K562 (cell line): ENCODE measurements around the gene CPTP. TPM values are rescaled to one million over a fixed set of nuclear protein-coding genes. Genes with fewer than 3 reads are reported as not detected.

Source experiments
- ARID2 ChIP-seq: fragments of 450-650 bp; IDR thresholded peaks from 2 replicates; pipeline ENCODE4 v1.6.1; 2017; ENCODE audit warnings: antibody characterized with exemption, mild to moderate bottlenecking
- BMI1 ChIP-seq: fragments of 150-350 bp; IDR thresholded peaks from 2 replicates; pipeline ENCODE4 v1.6.1; 2014; ENCODE audit warnings: low read length
- BRD9 ChIP-seq: fragments of 450-650 bp; IDR thresholded peaks from 2 replicates; pipeline ENCODE4 v1.6.1; 2018; ENCODE audit warnings: low read depth; ENCODE audit not compliant: partially characterized antibody
- GABPB2 ChIP-seq: fragments of 250-450 bp; sonication (Bioruptor Pico); conservative IDR thresholded peaks from 2 replicates; pipeline ENCODE4 v1.5.1; 2021; ENCODE audit warnings: mild to moderate bottlenecking
- GMEB1 ChIP-seq: fragments of 250-450 bp; sonication (Bioruptor Pico); IDR thresholded peaks from 2 replicates; pipeline ENCODE4 v1.4.0; 2020; ENCODE audit warnings: mild to moderate bottlenecking
- ILF3 ChIP-seq: fragments of 450-650 bp; IDR thresholded peaks from 2 replicates; pipeline ENCODE4 v1.6.1; 2018; ENCODE audit warnings: antibody characterized with exemption, mild to moderate bottlenecking, moderate library complexity, borderline replicate concordance
- MEF2D ChIP-seq: conservative IDR thresholded peaks from 2 replicates; pipeline ENCODE4 v1.6.1; 2016; ENCODE audit warnings: low read depth, missing genetic modification characterization, missing compliant biosample characterization
- MNT ChIP-seq, 2 experiments: fragments of 450-650 bp; conservative IDR thresholded peaks; 2 replicates each; pipeline ENCODE4 v1.6.1; 2017; ENCODE audit warnings: mild to moderate bottlenecking in 2 of 2, moderate library complexity in 2 of 2
- PREB ChIP-seq: sonication (generic); formaldehyde crosslinking; IDR thresholded peaks from 2 replicates; pipeline ENCODE4 v1.8.1; 2023; ENCODE audit warnings: mild to moderate bottlenecking, missing genetic modification reagents
- ZBTB43 ChIP-seq: sonication (generic); formaldehyde crosslinking; IDR thresholded peaks from 2 replicates; pipeline ENCODE4 v1.8.0; 2023; ENCODE audit warnings: mild to moderate bottlenecking, missing genetic modification reagents
- ZC3H11A ChIP-seq: IDR thresholded peaks from 2 replicates; pipeline ENCODE4 v1.6.1; 2012; ENCODE audit warnings: low read depth, low read length, improper control_type of control experiment
- ZNF133 ChIP-seq: fragments of 250-450 bp; sonication (Bioruptor Pico); IDR thresholded peaks from 2 replicates; pipeline ENCODE4 v1.4.0; 2020; ENCODE audit warnings: mild to moderate bottlenecking
- ZNF780A ChIP-seq: fragments of 250-450 bp; sonication (Bioruptor Pico); IDR thresholded peaks from 2 replicates; pipeline ENCODE4 v1.5.0; 2021; ENCODE audit warnings: mild to moderate bottlenecking
- ZZZ3 ChIP-seq: fragments of 450-650 bp; IDR thresholded peaks from 2 replicates; pipeline ENCODE4 v1.6.1; 2016; ENCODE audit warnings: antibody characterized with exemption, mild to moderate bottlenecking, moderate library complexity
- polyA plus RNA-seq, 8 experiments: library from polyadenylated mRNA; depleted of rRNA in 4 of 8; stranded (reverse) in 5 of 8; unstranded in 3 of 8; fragments of >200 nt; fragmentation: Nextera tagmentation in 2 of 8; fragmentation: Illumina TruSeq in 1 of 8; extraction: Ambion mirVana in 2 of 8; extraction: Trizol in 1 of 8; gene quantifications; 2 replicates each; pipeline versions ENCODE4 v1.2.1 to v1.2.3, GENCODE V29; 2011 to 2014; ENCODE audit warnings: inconsistent platforms in 1 of 8, missing spikeins in 1 of 8
- total RNA-seq, 7 experiments: library from RNA; depleted of rRNA in 6 of 7; stranded (reverse); fragments of >200 nt in 6 of 7; fragmentation: Illumina TruSeq in 2 of 7; extraction: Trizol in 2 of 7; gene quantifications; 2 replicates each; pipeline versions ENCODE4 v1.2.1 to v1.2.3, GENCODE V29; 2011 to 2021; ENCODE audit warnings: low replicate concordance in 1 of 7
- TF ChIP-seq, protein P1 (sequence below): fragments of 450-650 bp; conservative IDR thresholded peaks from 2 replicates; pipeline ENCODE4 v1.6.1; 2016; ENCODE audit warnings: missing genetic modification characterization, low read depth, mild to moderate bottlenecking, control low read depth, missing compliant biosample characterization
- TF ChIP-seq, protein P2 (sequence below): IDR thresholded peaks from 2 replicates; pipeline ENCODE4 v1.6.1; 2011; ENCODE audit not compliant: insufficient read length; ENCODE audit errors: extremely low read depth

CPTP gene
- total and polyA plus RNA-seq, 9 of the 15 experiments (the other 6 are each of a cell fraction or from before 2014, with no cell fraction given): 0.11 to 25.8 (median 3.5) TPM

DNA sequence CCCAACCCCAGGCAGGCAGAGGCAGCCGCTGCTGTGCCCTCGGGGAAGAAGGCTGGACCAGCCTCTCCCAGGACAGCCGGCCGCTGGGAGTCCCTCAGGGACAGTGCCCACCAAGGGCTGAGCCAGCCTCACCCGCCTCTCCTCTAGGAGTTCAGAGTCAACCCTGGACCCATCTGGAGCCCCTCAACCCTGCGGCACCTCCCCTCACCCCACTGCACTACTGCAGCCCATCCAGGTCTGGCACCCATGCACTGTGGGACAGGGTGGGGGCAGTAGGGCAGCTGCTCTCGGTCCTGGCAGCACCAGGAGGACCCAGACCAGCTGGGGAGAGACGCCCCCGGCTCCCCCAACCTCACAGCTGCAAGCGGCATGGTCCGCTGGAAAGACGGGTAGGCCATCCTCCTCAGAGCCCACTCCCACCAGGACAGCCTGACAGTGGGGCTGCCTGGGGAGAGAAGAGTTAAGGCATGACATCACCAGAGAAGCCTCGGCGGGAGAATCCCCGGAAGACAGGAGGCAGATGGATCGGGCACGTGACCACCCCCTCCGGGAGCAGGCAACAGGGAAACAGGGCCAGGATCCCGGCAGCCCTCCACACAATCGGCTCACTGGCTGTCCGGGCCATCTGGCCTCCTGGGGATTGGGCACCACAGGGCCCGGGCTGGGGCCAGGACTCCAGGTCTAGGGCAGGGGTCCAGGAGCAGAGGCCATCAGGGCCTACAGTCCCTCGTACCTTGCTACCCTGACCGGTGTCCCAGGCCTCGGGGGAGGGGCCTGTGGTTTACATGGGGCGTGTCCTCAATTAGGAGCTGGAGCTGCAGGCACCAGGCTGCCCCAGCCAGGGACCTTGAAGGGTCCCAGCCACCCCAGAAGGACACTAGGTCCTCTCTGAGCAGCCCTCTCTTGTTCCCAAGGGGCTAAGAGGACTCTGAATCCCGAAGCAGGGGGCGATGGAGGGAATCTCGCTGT lies 20.0 kb upstream of the CPTP start (continued):
- TF ChIP-seq GMEB1 (CRISPR knock-in tag): no peak
- no peak for TF ChIP-seq ZC3H11A
- no peak for TF ChIP-seq BRD9
- TF ChIP-seq MEF2D (tag): no peak
- no peak for TF ChIP-seq ILF3
- TF ChIP-seq, protein P1, sequence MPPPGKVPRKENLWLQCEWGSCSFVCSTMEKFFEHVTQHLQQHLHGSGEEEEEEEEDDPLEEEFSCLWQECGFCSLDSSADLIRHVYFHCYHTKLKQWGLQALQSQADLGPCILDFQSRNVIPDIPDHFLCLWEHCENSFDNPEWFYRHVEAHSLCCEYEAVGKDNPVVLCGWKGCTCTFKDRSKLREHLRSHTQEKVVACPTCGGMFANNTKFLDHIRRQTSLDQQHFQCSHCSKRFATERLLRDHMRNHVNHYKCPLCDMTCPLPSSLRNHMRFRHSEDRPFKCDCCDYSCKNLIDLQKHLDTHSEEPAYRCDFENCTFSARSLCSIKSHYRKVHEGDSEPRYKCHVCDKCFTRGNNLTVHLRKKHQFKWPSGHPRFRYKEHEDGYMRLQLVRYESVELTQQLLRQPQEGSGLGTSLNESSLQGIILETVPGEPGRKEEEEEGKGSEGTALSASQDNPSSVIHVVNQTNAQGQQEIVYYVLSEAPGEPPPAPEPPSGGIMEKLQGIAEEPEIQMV: no peak
- TF ChIP-seq ZZZ3: no peak
- peak; percentile 10; the same call in 1 of the 2 replicates for TF ChIP-seq ZNF133 (CRISPR knock-in tag)
- no peak for TF ChIP-seq GABPB2 (CRISPR knock-in tag)
- no peak for TF ChIP-seq ZNF780A
- TF ChIP-seq, protein P2, sequence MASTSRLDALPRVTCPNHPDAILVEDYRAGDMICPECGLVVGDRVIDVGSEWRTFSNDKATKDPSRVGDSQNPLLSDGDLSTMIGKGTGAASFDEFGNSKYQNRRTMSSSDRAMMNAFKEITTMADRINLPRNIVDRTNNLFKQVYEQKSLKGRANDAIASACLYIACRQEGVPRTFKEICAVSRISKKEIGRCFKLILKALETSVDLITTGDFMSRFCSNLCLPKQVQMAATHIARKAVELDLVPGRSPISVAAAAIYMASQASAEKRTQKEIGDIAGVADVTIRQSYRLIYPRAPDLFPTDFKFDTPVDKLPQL: no peak
- no peak for TF ChIP-seq ARID2
- peak; percentile 58 to 59 for TF ChIP-seq MNT (conservative IDR thresholded peaks at IDR 0.05)
- TF ChIP-seq PREB (CRISPR knock-in tag): 0 out of 2 replicates have a peak, but pooled peaks have one; percentile 28
- TF ChIP-seq BMI1: no peak
- TF ChIP-seq ZBTB43: no peak
